Measurements from ENCODE around the gene EPHB1.

The EPHB1 gene

DNA sequence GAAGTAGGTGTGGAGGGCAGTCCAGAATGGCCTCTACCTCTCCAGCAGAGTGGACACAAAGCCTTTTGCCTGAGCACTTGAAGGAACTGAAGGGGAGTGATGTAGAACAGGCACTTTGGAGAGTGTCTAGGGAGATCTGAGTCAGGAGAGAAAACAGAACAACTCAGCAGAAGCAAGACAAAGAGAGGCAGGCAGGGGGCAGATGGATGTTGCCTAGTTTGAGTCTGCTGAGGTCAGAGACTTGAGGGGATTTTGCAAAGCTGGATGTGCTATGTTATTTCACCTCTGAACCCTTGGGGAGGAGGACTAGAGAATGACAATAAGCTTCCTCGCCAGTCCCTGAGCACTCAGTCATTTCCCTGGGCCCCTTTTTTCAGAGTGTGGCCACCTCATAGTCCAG lies 366.4 kb downstream of the EPHB1 start:
- DNase-seq (ENCODE audit: low spot score), result no peak

GRCh38 chr3:135163701-135164100 lies 368.6 kb downstream of the EPHB1 start:
- no peak for DNase-seq (ENCODE audit: low spot score)

GRCh38 chr3:135165260-135165659 lies 370.2 kb downstream of the EPHB1 start:
- no peak for DNase-seq (ENCODE audit: low spot score)

DNA sequence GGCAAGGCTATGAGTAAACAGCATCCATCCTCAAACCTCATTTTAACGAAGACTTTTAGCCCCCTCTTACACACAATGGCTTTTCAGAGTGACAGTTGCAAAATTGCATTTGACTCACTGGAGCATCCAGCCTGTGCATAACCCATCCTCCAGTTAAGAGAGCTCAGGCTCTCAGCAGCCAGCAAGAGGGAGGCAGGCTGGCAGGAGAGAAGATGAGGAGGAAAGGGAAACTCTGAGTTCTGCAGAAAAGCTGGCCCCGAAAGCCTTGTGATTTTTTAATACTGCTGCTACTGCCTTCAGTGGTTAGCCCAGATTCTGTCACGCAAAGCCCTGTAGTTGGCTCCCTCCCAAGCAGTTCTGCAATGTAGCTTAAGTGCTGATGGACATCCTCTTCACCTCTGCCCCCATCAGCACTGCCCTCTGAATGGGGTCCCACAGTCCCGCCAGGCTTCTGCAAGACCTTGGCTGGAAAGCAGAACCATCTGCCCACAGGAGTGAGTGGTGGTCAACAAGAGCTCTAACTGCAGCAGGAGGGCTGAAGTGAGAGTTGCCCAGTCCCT lies 371.3 kb downstream of the EPHB1 start:
- no peak for DNase-seq (ENCODE audit: low spot score)

GRCh38 chr3:135168822-135169221 lies 373.8 kb downstream of the EPHB1 start:
- no peak for DNase-seq (ENCODE audit: low spot score)

GRCh38 chr3:135169651-135170050 lies 374.6 kb downstream of the EPHB1 start:
- DNase-seq (ENCODE audit: low spot score), result no peak

DNA sequence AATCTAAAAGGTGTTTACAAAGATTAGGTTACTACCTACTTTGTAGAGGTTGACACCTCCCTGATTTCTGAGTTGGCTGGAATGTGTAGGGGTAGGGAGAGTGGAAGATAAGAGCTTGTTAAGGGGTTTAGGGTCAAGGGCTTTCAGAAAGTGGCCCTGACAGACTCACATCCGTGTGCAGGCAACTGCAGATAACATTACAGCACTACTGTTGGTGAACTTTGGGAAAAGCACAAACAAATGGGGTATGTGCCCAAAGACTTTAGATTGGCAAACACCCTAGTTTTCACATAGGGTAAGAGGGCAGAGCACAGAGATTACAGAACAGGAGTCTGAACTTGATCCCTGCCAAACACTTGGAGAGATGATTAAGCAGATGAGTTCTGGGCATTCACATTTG lies 375.7 kb downstream of the EPHB1 start:
- DNase-seq (ENCODE audit: low spot score), result no peak

DNA sequence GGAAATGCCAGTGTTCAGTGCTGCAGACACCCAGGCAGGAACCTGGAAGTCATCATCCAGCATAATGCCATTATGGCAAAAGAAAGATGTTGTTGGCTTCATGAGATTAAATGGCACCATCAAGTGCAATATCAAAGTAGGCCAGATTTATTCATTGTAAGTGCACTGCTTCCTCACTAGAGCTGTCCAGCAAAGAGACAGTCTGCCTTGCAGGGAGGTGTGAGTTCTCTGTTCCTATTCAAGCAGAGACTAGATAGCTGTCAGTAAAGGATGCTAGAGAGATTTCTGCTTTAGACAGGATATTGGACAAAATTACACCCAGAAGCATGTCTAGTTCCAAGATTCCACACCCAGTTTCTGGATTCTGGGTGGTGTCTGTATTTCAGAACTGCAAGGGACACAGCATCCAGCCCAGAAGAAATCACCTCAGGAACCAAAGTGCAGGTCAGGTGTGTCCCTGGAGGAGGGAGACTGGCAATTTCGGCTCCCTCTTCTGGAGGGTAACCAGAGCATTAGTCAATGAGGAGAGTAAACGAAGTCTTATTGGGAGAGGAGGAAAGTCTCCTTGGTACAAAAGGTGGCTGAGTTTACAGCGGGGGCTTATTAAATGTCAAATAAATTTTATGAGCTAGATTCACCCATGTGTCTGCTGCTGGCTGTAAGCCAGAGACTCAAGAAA lies 377.3 kb downstream of the EPHB1 start:
- no peak for DNase-seq (ENCODE audit: low spot score)

DNA sequence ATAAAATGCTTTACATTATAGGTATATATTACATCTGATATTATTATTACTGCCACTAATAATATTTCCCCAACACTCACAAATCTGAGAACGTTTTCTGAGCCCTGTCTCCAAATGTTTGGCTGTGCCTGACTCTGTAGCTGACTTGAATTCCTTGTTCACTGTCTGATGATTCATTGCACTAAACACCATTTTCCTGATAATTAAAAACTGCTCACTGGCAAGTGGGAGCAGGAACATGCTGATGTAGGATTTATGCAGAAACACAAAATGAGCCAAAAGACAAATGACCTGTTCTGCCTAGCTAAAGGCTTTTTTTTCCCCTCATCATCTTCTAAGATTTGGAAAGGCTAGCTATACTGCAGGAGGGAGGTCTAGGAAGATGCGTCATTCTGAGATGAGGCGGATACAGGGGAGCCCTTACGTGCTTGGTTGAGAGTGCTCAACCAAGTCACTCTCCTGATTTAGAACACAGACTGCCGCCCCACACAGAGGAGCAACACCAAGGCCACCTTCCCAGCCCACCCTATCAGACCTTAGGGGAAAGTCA lies 380.7 kb downstream of the EPHB1 start:
- no peak for DNase-seq (ENCODE audit: low spot score)

- DNase-seq (ENCODE audit: low spot score), result no peak
Observed at GRCh38 chr3:135176881-135177280, 381.8 kb downstream of the EPHB1 start.

DNA sequence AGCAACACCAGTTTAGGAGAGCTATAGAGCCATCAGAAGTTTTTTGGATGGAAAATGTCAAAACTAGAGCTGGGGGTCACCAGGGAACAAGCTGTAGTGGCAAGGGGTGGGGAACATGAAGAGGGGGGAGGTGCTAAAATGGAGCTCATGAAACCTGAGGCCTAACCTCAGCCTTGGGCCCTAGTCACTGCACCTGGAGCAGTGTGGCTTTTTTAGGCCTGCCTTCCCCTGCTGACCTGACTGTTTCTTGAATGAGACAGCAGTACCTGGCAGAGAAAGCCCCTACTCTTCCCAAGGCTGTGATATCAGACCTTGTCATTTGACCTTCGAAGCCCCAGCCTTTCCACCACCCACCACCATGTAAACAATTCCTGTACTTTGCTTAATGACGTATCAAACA lies 383.5 kb downstream of the EPHB1 start:
- DNase-seq (ENCODE audit: low spot score), result no peak

DNA sequence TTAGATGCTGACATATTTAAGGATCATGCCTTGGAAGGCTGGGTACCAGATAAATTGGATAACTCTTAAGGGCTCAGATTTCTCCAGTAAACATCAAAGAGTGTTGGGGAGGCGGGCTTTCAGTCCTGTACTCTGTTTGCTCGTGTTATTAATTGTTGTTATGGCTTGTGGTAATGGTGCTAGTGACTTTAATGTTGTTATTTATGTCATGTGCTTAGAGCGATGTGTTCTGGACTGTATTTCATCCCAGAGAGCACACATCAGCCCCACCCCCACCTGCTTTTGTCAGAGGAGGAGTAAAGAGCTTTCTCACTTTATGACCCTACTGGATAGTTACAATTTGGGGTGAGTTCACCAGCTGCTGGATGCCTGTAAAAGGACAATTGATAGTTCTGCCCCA lies 386.3 kb downstream of the EPHB1 start:
- DNase-seq (ENCODE audit: low spot score), result no peak

GRCh38 chr3:135182364-135182998 lies 387.4 kb downstream of the EPHB1 start:
- DNase-seq (ENCODE audit: low spot score), result no peak

- DNase-seq (ENCODE audit: low spot score), result no peak
Observed at GRCh38 chr3:135190658-135191057, 395.6 kb downstream of the EPHB1 start.

- no peak for DNase-seq (ENCODE audit: low spot score)
Observed at GRCh38 chr3:135191708-135192107, 396.6 kb downstream of the EPHB1 start.

DNA sequence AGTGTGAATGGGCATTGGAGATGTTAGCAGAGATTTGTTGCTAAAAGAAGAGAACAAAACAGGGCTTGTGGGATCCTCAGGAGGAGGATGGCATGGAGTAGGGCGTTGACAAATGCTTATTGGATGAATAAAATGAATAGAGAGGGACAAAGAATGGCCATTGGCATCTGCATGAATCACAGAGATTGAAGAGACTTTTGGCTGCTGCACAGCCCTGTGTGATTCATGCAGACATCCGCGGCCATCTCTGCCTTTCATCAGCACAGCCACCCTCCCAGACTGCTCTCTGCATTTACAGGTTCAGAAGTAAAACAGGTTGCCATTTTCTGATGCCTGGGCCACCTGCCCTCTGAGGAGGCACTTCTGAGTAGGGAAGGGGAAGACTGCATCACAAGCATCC lies 397.9 kb downstream of the EPHB1 start:
- DNase-seq (ENCODE audit: low spot score), result no peak

GRCh38 chr3:135197246-135197645 lies 402.2 kb downstream of the EPHB1 start:
- no peak for DNase-seq (ENCODE audit: low spot score)

DNA sequence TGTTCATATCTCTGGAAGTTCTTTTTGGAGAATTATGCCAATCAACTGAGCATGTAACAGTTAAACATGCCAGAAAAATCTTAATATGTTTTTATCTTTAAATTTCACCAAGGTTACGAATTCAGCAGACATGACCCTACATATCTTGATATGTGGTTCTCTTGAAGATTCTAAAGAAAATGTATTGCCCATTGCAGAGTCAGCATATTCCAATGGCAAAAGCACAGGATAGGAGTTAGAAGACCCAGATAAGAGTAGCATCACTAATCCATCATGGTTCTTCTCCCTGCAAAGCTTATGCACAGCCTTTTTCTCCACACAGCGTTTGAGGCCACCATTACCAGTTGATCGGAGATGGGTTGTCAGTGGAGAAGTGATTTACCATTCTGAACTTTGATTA lies 402.8 kb downstream of the EPHB1 start:
- DNase-seq (ENCODE audit: low spot score), result no peak

- no peak for DNase-seq (ENCODE audit: low spot score)
Observed at GRCh38 chr3:135199137-135199536, 404.1 kb downstream of the EPHB1 start.

DNA sequence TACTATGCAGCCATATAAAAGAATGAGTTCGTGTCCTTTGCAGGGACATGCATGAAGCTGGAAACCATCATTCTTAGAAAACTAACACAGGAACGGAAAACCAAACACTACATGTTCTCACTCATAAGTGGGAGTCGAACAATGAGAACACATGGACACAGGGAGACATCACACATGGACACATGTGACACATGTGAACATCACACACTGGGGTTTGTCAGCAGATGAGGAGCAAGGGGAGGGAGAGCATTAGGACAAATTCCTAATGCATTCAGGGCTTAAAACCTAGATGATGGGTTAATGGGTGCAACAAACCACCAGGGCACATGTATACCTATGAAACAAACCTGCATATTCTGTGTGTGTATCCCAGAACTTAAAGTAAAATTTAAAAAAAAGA lies 408.0 kb downstream of the EPHB1 start:
- DNase-seq (ENCODE audit: low spot score), result no peak

DNA sequence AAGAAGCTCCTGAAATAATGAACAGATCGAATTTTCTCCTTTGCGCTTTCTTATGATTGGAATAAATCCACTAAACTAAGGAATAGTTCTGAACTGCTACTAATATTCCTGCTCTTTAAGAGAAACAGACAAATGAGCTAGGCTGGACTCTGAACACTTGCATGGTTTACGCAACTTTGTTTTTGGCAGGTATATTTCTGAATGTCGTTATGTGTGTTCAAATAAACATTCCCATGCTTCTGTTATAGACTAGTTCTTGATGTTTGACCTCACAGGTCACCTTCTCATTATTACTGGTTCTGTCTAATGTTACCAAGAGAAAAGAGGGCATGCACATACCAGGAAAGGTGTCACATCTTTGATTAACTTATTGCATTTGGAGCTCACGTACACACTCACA lies 418.2 kb downstream of the EPHB1 start:
- no peak for DNase-seq (ENCODE audit: low spot score)

GRCh38 chr3:135213822-135214221 lies 418.8 kb downstream of the EPHB1 start:
- no peak for DNase-seq (ENCODE audit: low spot score)

- no peak for DNase-seq (ENCODE audit: low spot score)
Observed at GRCh38 chr3:135214400-135214799, 419.3 kb downstream of the EPHB1 start.

GRCh38 chr3:135215516-135215915 lies 420.5 kb downstream of the EPHB1 start:
- DNase-seq (ENCODE audit: low spot score), result no peak
